H7 (cell line): ENCODE measurements around the gene CEP72. TPM values are rescaled to one million over a fixed set of nuclear protein-coding genes. Genes with fewer than 3 reads are reported as not detected.
"Not testable (repeated sequence)": the region's sequence is repeated elsewhere in the genome, so short reads cannot be mapped to it uniquely, and the experiment has no call there.

Experiments used
- DNase-seq: peaks from one replicate; pipeline ENCODE4 v3.0.0; 2012
- H3K27me3 ChIP-seq: 2 replicates; pipeline ENCODE4 v1.6.0; 2011; ENCODE audit warnings: mild to moderate bottlenecking, low read length; ENCODE audit not compliant: control insufficient read depth, insufficient read depth
- H3K36me3 ChIP-seq: replicated peaks from 2 replicates; pipeline ENCODE4 v1.5.1; 2011; ENCODE audit warnings: low read length; ENCODE audit not compliant: control insufficient read depth, insufficient read depth
- H3K4me3 ChIP-seq: 2 replicates; pipeline ENCODE4 v1.5.1; 2011; ENCODE audit warnings: low read depth, mild to moderate bottlenecking, control low read depth, low read length, moderate library complexity; ENCODE audit not compliant: insufficient read depth
- total RNA-seq: library from RNA; depleted of rRNA; stranded (reverse); fragments of >200 nt; shearing (Covaris generic); gene quantifications from 2 replicates; pipeline ENCODE4 v1.2.3, GENCODE V29; 2014

The CEP72 gene
- total RNA-seq, 1 experiment from 2014 or later: 12.6 TPM

GRCh38 chr5:573206-573605 is 38.9 kb upstream of the CEP72 start:
- DNase-seq: no peak
- Histone ChIP-seq H3K27me3 (no peaks in the 10 kb centered on the region), H3K4me3 (no peak overlapping the region), H3K36me3 (no peaks in the 10 kb centered on the region)

GRCh38 chr5:573976-574375 is 38.2 kb upstream of the CEP72 start:
- DNase-seq: no peak
- no peaks in the 10 kb centered on the region for H3K36me3 ChIP-seq
- no peak overlapping the region for H3K4me3 ChIP-seq
- H3K27me3 ChIP-seq: no peaks in the 10 kb centered on the region

- H3K36me3 ChIP-seq: no peaks in the 10 kb centered on the region
These were observed 37.2 kb upstream of the CEP72 start for GRCh38 chr5:574906-575305.

GRCh38 chr5:575636-576035 is 36.5 kb upstream of the CEP72 start:
- Histone ChIP-seq H3K4me3 (no peak overlapping the region), H3K36me3 (no peaks in the 10 kb centered on the region), H3K27me3 (no peaks in the 10 kb centered on the region)
- no peak for DNase-seq

More at GRCh38 chr5:574906-575305, 37.2 kb upstream of the CEP72 start:
- no peaks in the 10 kb centered on the region for H3K27me3 ChIP-seq
- DNase-seq: no peak
- no peak overlapping the region for H3K4me3 ChIP-seq

GRCh38 chr5:577214-577613 is 34.9 kb upstream of the CEP72 start:
- not testable (repeated sequence) for H3K36me3 ChIP-seq, H3K4me3 ChIP-seq, DNase-seq, H3K27me3 ChIP-seq

GRCh38 chr5:577800-578199 is 34.3 kb upstream of the CEP72 start:
- no peak overlapping the region for H3K4me3 ChIP-seq
- H3K27me3 ChIP-seq: no peaks in the 10 kb centered on the region
- no peak for DNase-seq
- no peaks in the 10 kb centered on the region for H3K36me3 ChIP-seq

GRCh38 chr5:579211-579610 is 32.9 kb upstream of the CEP72 start:
- Histone ChIP-seq H3K36me3 (no peaks in the 10 kb centered on the region), H3K27me3 (no peaks in the 10 kb centered on the region), H3K4me3 (no peak overlapping the region)
- DNase-seq: no peak

GRCh38 chr5:579746-580366 is 32.3 kb upstream of the CEP72 start:
- Histone ChIP-seq H3K4me3 (no peak overlapping the region), H3K36me3 (no peaks in the 10 kb centered on the region), H3K27me3 (no peaks in the 10 kb centered on the region)
- no peak for DNase-seq

GRCh38 chr5:580436-580835 is 31.7 kb upstream of the CEP72 start:
- no peak for DNase-seq
- Histone ChIP-seq H3K4me3 (no peak overlapping the region), H3K36me3 (no peaks in the 10 kb centered on the region), H3K27me3 (no peaks in the 10 kb centered on the region)

GRCh38 chr5:581266-581665 is 30.9 kb upstream of the CEP72 start:
- no peak for DNase-seq
- H3K27me3 ChIP-seq: no peaks in the 10 kb centered on the region
- H3K36me3 ChIP-seq: no peaks in the 10 kb centered on the region
- H3K4me3 ChIP-seq: no peak overlapping the region

GRCh38 chr5:581941-582340 is 30.2 kb upstream of the CEP72 start:
- no peaks in the 10 kb centered on the region for H3K36me3 ChIP-seq
- DNase-seq: no peak
- no peak overlapping the region for H3K4me3 ChIP-seq
- H3K27me3 ChIP-seq: no peaks in the 10 kb centered on the region

- not testable (repeated sequence) for DNase-seq, H3K4me3 ChIP-seq, H3K36me3 ChIP-seq
These were observed 29.7 kb upstream of the CEP72 start for GRCh38 chr5:582445-582844.

GRCh38 chr5:582936-583635 is 29.1 kb upstream of the CEP72 start:
- Histone ChIP-seq H3K36me3 (no peaks in the 10 kb centered on the region), H3K4me3 (no peak overlapping the region), H3K27me3 (no peaks in the 10 kb centered on the region)
- no peak for DNase-seq

More at GRCh38 chr5:582445-582844, 29.7 kb upstream of the CEP72 start:
- not testable (repeated sequence) for H3K27me3 ChIP-seq

GRCh38 chr5:583645-584044 is 28.5 kb upstream of the CEP72 start:
- no peaks in the 10 kb centered on the region for H3K36me3 ChIP-seq
- H3K27me3 ChIP-seq: no peaks in the 10 kb centered on the region
- no peak for DNase-seq
- H3K4me3 ChIP-seq: no peak overlapping the region

- H3K4me3 ChIP-seq: no peak overlapping the region
- no peaks in the 10 kb centered on the region for H3K27me3 ChIP-seq
- H3K36me3 ChIP-seq: no peaks in the 10 kb centered on the region
- DNase-seq: no peak
These were observed 27.9 kb upstream of the CEP72 start for GRCh38 chr5:584216-584615.
